Stimulated activated CD4-positive, alpha-beta T cell treated with anti-CD3 and anti-CD28 coated beads, Interleukin-4, amount 100 ng/mL, for 24 hours (primary cell): ENCODE measurements around the gene NQO2.
A peak's percentile ranks its signal among the peaks of the same experiment; 100 is the strongest.

Experiments
- DNase-seq: peaks from one replicate; pipeline ENCODE4 v3.0.0-alpha.2; 2020

The NQO2 gene, protein sequence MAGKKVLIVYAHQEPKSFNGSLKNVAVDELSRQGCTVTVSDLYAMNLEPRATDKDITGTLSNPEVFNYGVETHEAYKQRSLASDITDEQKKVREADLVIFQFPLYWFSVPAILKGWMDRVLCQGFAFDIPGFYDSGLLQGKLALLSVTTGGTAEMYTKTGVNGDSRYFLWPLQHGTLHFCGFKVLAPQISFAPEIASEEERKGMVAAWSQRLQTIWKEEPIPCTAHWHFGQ

DNA sequence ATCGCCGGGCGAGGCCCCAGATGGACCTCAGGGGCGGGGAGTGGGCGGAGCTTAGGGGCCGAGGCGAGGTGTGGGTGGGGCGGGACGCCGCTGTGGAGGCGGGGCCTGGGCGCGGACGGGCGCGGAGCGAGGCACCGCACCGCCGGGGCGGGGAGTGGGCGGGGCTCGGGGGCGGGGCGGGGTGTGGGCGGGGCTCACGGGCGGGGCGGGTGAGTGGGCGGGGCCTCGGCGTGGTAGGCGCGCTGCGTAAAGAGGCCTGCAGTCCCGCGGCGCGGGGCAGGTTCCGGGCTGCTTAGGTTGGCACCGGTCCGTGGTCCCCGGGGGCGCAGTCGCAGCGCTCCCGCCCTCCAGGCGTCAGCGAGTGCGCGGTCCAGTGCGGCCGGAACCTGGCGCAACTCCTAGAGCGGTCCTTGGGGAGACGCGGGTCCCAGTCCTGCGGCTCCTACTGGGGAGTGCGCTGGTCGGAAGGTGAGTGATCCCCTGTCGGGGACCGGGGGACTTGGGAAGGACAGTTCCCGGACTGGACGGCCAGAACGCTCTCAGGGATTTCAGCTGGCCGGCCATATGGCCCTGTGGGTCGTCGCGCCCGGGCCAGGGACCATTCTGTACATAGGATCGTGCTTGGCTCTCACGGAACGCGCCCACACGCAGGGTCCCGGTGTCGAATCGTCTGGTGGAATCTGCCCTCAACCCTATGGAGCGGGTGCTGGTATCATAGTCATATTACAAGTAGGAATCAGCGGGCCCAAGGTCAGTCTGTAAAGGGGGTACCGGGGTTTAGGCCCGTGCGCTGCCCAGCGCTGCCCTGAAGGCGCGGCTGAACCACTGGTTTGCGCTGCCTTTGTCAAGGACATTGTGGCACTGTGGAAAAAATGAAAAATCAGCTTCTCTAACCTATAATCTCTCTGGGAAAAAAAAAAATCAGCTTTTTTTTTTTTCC, at the start of gene NQO2:
TSS of gene NQO2 (plus strand) at position 277 of the 940 bp plus-strand sequence. CDS start 6,659 bp downstream, outside the sequence.
- DNase-seq: peak; percentile 87

DNA sequence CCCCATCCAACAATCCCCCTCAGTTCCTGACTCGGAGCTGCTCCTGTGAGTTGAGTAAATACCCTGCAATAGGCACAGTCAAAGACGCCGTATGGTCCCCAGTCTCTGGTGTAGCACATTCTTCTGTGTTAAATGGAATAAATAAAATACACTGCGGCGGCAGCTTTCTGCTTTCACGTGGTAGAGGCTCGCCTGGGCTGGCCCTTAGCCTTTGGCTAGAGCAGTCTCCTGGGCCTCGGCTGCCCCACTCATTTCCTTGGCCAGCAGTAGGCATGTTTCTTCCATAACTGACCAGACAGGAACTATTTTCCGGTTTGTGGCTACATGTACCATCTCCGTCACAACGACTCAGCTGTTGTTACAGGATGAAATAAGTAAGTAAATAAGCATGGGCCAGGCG, 49.0 kb upstream of the NQO2 start:
- DNase-seq: no peak

DNA sequence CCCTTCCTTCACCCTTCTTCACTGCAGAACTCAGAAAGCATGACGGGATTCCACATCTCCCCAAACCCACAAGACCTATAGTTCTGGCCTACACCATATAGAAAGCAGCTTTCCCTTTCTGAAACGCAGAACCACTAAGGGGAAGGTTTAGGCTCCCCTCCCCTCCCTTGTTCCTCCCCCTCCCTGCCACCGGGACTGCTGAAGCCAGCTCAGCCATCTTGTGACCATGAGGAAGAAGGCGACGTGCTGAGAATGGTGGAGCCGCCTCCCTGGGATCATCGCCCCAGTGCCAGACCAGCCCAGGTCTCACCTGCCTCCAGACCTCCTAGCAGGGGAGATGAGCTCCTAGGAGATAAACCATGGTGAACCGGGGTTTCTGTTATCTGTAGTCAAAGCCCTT, 48.0 kb upstream of the NQO2 start:
- no peak for DNase-seq

DNA sequence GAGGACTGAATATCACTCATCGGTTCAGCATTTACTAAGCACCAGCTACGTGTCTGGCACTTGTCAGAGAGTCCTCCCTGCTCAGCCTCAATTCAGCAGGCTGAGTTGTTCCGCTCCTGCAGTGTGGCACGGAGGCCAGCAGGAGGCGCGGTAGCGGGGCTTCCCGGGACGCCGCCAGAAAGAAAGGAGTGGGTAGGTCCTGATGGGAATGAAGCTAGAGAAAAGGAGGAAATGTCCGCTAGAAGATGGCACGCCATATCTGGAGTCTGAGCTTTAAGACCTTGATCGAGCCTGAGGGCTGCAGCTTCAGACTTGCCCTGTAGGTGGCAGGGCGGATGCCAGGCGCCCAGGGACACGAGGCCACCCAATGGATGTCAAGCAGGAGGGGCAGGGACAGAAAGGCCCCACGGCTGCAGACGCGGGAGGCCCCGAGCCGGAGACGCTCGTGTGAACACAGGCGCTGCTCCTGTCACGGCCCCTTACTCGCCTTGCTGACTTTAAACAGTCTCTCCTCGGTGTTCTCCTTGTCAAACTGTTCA, 47.1 kb upstream of the NQO2 start:
- DNase-seq: peak; percentile 63

DNA sequence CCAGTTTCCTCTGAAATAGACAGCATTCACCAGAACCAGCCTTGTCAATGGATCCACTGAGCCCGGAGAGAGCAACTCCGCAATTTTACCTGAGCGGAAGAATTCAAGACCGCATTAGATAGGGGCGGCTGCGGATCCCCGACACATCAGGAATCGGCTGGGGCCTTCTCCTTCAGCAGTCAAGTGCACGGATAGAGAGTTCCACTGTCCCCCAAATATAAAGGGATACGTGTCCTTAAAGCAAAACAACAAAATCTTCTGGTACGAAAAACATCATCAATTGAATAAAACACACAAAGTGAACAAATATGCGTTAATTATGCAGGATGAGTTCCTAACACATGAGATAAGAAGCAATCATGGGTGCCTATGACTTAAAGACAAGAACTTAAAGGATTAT, 46.6 kb upstream of the NQO2 start:
- DNase-seq: no peak

DNA sequence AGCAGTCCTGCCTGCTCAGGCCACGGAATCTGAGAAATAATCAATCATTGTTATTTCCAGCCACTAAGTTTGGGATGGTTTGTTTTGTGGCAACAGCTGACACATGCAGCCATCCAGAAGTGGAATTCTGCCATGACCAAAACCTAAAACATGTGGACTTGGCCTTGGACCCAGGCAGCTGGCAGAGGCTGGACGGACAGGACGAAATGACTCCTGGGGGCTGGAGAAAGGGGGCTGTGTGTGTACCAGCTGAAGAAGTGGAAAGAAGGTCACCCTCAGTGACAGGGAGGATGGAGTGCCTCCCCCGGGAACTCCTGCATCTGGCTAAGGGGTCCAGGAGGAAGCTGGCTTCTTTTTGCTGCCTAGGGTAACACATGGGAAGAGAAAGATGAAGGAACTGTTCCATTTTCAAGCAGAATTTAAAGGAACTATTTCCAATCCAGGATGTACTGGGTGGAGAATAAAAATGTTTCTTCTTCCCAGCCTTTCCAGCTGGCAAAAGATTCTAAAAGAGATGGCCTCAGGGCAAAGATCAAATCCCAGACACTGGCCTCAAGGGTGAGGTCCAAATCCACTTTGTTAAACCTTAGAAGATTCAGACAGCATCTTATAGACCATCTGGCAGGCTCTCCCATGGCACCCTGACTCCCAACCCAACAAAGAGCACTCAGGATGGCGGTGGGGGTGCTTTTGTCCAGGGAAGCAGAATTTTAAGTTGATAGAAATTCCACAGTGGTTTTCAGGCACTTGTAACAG, 42.6 kb upstream of the NQO2 start:
- no peak for DNase-seq

DNA sequence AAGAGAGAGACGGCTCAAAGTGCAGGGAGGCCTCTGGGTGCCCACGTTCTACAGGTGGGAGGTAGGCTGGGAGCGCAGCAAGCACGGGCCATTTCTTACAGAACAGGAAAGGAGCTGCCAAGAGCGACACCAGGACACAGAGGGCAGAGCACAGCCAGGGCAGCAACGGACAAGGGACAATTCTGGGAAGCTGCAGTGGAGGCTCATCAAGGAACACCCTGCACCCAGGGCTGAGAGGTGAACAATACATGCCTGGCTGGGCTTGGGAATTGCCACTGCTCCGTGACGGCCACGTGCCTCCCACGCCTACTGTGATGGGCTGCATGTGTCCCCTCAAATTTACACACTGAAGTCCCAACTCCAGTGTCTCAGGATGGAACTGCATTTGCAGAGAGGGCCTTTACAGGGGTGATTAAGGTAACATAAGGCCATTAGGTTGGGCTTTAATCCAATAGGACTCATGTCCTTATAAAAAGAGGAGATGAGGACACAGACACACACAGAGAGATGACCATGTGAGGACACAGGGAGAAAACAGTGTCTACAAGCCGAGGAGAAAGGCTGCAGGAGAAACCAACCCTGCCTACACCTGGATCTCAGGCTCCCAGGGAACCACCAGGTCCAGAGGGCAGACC, 41.9 kb upstream of the NQO2 start:
- DNase-seq: no peak

DNA sequence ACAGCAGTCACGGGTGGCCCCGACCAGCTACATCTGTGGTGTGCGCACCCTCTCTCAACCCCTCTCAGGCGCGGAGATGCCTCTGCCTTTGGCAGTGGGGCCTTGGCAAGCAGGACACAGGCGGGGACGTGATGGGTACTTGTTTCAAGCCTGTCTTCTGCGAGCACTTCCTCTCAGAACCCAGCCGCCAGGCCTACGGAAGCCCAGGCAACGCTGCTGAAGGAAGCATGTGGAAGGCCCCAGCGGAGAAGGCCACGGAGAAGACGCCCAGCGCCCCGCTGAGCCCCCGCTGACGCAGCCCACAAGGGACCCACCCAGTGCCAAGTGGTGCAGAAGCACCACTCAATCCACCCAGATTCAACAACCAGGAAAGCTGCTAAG, 41.4 kb upstream of the NQO2 start:
- no peak for DNase-seq

DNA sequence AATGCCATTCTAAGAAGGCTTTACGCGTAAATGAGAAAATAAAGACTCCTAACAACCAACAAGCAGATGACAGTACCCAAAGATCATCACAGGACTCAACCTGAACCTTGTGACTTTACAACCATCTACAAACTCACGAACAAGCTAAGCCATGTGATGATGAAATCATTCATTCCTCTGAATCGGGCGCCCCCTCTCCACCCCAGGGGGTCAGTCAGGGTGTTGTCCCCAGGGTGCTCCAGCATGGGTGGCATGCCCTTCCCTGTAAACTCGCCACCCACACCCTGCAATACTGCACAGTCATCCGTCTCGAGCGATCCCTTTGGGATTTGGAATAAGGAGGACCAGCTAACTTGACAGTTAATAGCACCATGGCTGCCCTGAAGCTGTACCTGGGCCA, 40.9 kb upstream of the NQO2 start:
- no peak for DNase-seq

DNA sequence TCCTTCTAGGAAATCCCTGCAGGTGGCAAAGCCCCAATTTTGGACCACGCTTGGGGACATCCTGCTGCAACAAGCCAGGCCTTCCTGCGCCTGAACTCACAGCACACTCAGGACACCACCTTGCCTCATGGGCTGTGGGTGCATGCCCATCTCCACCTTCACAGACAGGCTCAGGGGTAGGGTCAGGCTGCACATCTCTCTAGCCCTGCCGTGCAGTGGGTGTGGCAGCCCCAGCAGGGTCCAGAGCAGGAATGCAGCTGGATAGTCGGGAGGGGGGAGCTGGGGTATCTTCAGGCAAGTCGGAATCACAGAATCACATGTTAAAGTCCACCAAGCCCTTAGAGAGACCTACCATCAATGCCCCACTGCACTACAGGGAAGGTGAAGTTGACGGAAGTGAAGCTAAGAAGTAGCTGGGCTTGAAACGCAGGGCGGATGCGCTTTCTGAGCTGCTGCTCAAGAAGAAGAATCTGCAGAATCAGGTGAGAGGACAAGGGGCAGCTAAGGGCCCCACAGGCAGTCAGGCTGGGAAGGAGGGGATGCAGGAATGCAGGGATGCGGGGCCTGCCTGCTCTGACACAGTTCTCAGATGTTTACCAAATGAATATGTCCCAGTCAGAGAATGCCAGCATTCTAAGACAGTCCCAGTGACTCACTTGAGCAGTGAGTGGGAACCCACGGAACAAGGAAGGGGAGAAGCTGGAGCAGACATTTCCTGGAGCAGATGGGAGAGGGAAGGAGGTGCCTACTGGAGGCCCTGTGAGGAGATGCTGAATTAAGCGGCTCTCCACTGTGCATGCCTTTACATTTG, 39.6 kb upstream of the NQO2 start:
- DNase-seq: no peak

DNA sequence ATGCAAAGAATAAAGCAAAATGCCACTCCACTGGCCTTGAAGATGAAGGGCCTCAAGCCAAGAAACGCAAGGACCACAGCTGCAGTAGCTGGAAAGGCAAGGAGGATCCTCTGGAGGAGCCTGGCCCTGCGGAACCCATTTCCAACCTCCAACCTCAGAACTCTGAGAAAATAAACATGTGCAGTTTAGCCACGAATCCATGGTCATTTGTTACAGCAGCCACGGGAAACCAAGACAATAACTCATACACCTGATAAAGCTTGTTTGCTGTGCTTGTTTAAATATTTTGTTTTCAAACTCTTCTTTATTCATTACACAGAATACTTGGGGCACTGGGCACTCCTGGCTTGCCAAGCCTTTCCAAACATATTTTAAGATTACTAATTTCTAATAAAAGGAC, 38.8 kb upstream of the NQO2 start:
- DNase-seq: no peak

DNA sequence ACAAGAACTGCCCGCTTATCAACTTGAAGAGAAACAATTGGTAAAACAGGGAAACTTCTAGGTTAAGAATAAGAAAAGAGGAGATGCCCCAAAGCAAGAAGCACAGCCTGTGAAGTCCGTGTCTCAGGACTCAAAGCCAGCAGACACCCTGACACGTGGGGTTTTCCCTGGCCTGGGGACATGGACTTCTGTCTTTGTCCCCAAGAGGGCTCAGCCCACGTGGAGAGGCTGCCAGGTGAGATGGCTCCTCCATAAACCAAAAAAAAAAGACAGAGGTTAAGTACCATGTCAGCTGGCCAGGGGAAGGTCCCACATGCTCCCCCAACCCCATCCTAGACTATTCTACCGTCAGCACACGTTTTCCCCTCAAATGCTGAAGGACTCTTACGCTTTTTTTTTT, 38.2 kb upstream of the NQO2 start:
- DNase-seq: no peak

DNA sequence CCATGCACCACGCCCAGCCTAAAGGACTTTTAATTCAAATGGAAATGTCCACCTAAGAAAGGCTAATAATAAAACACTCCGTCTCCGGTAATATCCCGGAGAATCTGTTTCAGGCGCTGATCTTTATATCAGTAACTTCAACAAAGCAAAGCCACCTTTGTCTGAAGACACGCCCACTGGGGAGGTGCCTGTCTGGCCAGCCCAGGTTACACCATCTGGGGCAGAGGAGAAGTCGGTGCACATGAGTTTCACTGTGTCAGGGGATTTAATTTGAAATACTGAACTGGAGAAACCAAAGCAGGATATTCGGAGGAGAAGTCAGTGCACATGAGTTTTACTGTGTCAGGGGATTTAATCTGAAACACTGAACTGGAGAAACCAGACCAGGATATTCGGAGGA, 37.7 kb upstream of the NQO2 start:
- DNase-seq: no peak

DNA sequence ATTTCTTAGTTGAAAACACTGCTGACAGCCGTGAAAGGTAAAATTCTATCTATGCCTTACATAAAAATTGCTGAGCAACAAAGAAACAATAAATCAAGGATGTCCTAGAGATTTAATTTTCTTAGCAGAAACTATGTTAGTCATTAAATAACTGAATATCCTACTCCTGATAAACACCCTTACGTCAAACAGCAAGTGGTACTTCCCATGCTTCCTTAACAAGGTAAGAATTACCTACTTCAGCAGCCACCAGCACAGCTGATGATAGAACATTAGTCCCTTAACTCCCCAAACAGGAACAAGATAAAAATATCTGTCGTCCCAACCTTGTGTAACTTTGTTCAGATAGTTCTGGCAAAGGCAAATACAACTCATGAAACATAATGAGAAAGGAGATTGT, 37.1 kb upstream of the NQO2 start:
- DNase-seq: no peak

DNA sequence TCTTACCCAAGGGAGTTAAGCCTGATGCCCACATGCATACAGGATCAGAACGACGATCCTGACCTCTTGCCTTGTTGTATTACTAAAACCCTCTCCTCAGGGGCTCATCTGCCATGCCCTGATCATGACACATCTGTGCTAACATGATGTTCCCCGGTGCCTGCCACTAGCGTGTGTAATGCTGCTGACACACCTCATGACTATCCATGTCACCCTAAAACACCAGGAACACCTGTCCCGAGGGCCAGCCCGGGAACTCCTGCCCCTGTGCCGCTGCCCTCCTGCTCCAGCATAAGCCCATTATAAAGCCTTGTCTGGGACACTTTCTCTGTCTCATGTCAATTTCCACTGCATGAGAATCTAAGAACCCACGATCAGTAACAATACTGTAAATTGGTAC, 35.9 kb upstream of the NQO2 start:
- no peak for DNase-seq

DNA sequence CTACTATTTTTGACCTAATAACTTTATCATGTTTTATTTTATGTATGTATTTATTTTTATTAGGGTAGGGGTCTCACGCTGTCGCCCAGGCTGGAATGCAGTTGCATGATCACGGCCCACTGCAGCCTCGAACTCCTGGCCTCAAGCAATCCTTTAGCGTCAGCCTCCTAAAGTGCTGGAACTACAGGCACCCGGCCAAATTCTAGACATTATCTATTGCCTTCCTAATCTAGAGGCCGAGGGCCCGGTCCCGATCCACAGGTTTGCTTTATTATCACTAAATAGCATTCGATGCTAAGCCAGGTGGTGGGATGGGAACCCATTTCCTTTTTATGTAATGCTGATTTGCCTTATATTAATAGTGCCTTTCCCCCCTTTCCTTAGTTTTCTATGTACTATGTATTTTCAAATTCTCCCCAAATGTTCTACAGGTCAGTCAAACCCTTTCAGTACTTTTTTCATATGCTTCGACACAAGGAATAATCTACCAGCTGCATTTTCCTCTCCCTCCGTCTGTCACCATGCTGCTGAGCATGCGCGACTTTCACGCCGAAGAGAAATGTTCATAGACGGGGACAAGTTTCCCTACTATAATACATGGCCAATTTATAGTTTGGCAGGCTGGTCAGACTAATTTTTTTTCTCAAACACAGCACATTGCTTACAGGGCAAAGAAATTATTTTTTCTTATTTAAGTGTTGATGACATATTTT, 34.7 kb upstream of the NQO2 start:
- DNase-seq: no peak

DNA sequence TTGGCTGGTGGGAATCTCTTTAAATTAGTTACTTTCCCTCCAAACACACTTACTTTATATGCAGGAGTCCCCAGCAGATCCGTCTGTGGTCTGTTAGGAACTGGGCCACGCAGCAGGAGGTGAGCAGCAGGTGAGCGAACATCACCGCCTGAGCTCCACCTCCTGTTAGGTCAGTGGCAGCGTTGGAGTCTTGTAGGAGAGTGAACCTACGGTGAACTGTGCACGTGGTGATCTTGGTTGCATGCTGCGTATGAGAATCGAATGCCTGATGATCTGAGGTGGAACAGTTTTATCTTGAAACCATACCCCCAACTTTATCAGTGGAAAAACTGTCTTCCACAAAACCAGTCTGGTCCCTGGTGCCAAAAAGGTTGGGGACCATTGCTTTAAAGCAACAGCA, 33.3 kb upstream of the NQO2 start:
- DNase-seq: no peak

DNA sequence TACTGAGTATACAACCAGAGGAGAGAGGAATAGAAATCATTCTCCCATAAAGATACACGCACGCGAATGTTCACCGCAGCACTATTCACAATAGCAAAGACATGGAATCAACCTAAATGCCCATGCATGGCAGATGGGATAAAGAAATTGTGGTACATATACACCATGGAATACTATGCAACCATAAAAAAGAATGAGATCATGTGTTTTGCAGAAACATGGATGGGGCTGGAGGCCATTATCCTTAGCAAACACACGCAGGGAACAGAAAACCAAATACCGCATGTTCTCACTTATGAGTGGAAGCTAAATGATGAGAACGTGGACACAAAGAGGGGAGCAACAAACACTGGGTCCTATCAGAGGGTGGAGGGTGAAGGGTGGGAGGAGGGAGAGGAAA, 31.8 kb upstream of the NQO2 start:
- no peak for DNase-seq

DNA sequence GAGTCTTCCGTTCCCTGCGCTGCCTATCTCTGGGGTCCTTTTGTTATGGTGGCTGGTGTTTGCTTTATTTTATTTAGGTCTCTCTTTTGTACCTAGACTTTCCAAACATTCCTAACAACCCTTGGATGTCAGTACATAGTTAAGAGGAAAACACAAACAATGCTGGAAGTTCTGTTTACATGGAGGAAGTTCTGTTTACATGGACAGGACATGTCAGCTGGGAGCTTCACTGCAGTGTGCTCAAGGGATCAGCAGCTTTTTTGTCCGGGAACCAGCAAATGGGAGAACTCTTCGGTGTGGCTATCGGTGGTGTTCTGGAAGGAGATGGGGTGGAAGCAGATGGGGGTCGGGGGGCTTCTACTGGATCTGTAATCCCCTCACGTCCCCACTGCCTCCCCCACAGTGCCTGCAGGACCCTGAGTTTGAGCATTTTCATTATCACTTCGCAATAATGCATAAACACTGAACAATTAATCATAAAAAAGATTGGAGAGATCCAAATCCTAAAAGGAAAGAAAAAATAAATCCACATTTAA, 31.0 kb upstream of the NQO2 start:
- DNase-seq: no peak

DNA sequence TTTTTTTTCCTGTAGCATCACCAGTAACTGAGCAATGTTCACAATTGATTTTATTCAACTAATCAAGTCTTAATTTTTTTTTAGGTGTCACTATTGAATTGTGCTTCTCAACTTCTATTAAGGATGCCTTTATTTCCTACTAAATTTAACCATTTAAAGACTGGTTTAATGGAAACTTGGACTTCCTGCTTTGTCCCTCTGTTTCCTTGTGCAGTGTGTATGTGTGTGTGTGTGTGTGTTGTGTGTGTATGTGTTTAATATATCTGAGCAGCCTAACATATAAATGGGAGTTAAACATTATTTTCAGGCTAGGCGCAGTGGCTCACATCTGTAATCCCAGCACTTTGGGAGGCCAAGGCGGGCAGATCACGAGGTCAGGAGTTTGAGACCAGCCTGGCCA, 30.1 kb upstream of the NQO2 start:
- no peak for DNase-seq

DNA sequence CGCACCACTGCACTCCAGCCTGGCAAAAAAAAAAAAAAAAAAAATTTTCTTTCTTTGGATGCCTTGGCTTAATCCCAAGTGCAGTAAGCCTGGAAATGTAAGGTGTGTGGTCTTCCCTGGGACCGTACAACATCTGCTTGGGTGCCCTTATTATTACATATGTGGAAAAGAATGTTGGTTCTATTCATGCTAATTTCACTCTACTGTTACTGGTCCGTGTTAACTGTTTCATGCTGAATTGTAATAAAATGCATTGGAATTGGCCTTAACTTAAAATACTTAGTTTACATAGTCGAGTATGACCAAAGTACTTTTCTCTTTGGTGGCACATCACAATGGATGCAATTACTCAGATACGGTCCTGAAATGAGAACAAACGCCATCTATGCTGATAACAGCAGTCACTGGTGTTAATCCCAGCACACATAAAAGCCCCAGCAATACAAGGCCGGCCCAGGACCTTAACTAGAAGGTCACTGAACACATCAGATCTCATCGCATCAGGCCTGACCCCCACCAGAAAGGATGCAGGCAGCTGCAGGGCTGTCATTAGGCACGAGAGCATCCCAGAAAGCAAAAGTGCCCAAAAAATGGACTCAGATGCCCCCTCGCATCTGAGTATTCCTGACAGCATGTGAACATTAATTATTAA, 29.5 kb upstream of the NQO2 start:
- no peak for DNase-seq
